Activated naive CD4-positive, alpha-beta T cell treated with anti-CD3 and anti-CD28 coated beads for 36 hours (primary cell): ENCODE results near the gene C1QTNF12. TPM values are rescaled to one million over a fixed set of nuclear protein-coding genes. Genes with fewer than 3 reads are reported as not detected.

Experiments
- CTCF ChIA-PET: fragments of 350-600 bp; sonication (Branson Sonifier 250); formaldehyde crosslinking; loops from one replicate; lab custom pipeline; 2021; ENCODE audit warnings: antibody characterized with exemption; lab: Charles Lee
- DNase-seq: peaks from one replicate; pipeline ENCODE4 v3.0.0-alpha.2; 2020
- H3K27ac Mint-ChIP-seq: one replicate; pipeline ENCODE4 v1.8.0; 2021; ENCODE audit warnings: mild to moderate bottlenecking, mixed read lengths
- H3K27me3 Mint-ChIP-seq: one replicate; pipeline ENCODE4 v1.8.0; 2021; ENCODE audit warnings: low read depth, mixed read lengths
- H3K36me3 Mint-ChIP-seq: one replicate; pipeline ENCODE4 v1.8.0; 2021; ENCODE audit warnings: low read depth, mixed read lengths
- H3K4me1 Mint-ChIP-seq: one replicate; pipeline ENCODE4 v1.8.0; 2021; ENCODE audit warnings: low read depth, mixed read lengths
- H3K4me3 Mint-ChIP-seq: one replicate; pipeline ENCODE4 v1.8.0; 2021; ENCODE audit warnings: mild to moderate bottlenecking, moderate library complexity, mixed read lengths
- H3K9me3 Mint-ChIP-seq: one replicate; pipeline ENCODE4 v1.8.0; 2021; ENCODE audit warnings: mixed read lengths
- intact Hi-C: fragments of 100-400 bp; cut with micrococcal nuclease; formaldehyde crosslinking; loops from one replicate; pipeline ENCODE4 v1.15.1; 2023
- total RNA-seq, 2 experiments: library from RNA; stranded (reverse); gene quantifications; one replicate each; pipeline ENCODE4 v1.2.3, GENCODE V29; 2021

The C1QTNF12 gene
- total RNA-seq, 2 experiments from 2014 or later, result 6.0 to 7.8 TPM

GRCh38 chr1:1241588-1242219, 4.8 kb downstream of the C1QTNF12 start:
- intact Hi-C loops, result no loop called here
- Mint-ChIP-seq H3K4me3 (no peak overlapping the region), H3K9me3 (no peaks in the 10 kb centered on the region), H3K27me3 (peaks cover 5% of the 10 kb centered on the region), H3K36me3 (no peaks in the 10 kb centered on the region), H3K4me1 (no peaks in the 10 kb centered on the region), H3K27ac (no peak overlapping the region)
- CTCF ChIA-PET, result interaction anchor here (0.8 to 1.2 kb wide), 2 partner anchors 9 to 119 kb away, joined by 3 to 4 read pairs; no protein-coding TSS in a partner anchor
- DNase-seq, result no peak

DNA sequence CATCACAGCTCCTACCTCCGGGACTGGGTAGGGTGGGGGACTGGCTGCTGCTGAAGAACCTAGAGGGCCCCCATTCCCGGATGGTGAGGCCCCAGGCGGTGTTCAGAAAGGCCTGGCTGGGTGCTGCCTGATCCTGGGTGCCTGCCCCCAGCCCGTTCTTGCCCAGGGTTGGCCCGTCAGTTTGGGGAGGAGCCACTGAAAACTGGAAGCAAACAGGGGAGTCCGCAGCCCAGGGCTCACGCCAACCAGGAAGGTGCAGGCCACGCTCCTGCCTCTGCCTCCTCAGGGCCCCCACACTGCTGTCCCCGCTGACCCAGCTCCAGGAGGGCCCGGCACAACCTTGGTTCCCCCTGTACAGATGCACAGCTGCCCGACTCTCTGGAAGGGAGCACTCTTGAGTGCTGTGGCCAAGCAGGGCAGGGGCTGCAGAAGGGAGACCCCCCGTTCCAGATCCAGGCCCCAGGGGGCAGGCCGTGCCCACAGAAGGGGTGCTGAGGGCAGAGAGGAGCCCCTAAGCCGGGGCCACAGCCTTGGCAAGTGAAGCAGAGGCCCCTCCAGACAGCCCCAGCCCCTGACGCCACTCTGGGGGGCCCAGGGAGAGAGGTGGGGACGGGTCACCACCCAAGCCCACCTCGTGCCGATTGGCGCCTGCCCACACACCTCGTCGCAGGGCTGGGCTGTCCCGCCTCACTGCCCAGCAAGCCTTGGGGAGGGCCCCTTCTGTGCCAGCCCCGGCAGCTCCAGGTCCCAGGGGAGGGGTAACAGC, 5.5 kb downstream of the C1QTNF12 start:
- H3K9me3 Mint-ChIP-seq, result no peaks in the 10 kb centered on the region
- CTCF ChIA-PET, result no interaction called here
- H3K27me3 Mint-ChIP-seq, result peaks cover 4% of the 10 kb centered on the region
- no peak overlapping the region for H3K4me3 Mint-ChIP-seq
- intact Hi-C loops, result no loop called here
- H3K36me3 Mint-ChIP-seq, result no peaks in the 10 kb centered on the region
- no peak for DNase-seq
- no peaks in the 10 kb centered on the region for H3K4me1 Mint-ChIP-seq
- no peak overlapping the region for H3K27ac Mint-ChIP-seq

- no peaks in the 10 kb centered on the region for H3K9me3 Mint-ChIP-seq
- DNase-seq, result no peak
- peaks cover 3% of the 10 kb centered on the region for H3K27me3 Mint-ChIP-seq
- H3K36me3 Mint-ChIP-seq, result no peaks in the 10 kb centered on the region
- CTCF ChIA-PET, result no interaction called here
- H3K4me1 Mint-ChIP-seq, result no peaks in the 10 kb centered on the region
- no peak overlapping the region for H3K27ac Mint-ChIP-seq
- intact Hi-C loops, result no loop called here
- H3K4me3 Mint-ChIP-seq, result no peak overlapping the region
Observed at GRCh38 chr1:1240348-1240732, 6.2 kb downstream of the C1QTNF12 start.

- intact Hi-C loops, result loop anchor here (10.0 kb wide), 1 partner anchor 205 kb away; no protein-coding TSS in a partner anchor
- no peaks in the 10 kb centered on the region for H3K4me1 Mint-ChIP-seq
- H3K27me3 Mint-ChIP-seq, result peaks cover 3% of the 10 kb centered on the region
- no peaks in the 10 kb centered on the region for H3K9me3 Mint-ChIP-seq
- no peak overlapping the region for H3K4me3 Mint-ChIP-seq
- no peak for DNase-seq
- no peak overlapping the region for H3K27ac Mint-ChIP-seq
- CTCF ChIA-PET, result interaction anchor here (0.6 to 0.8 kb wide), 2 partner anchors 117 to 130 kb away, joined by 3 to 4 read pairs; no protein-coding TSS in a partner anchor
- no peaks in the 10 kb centered on the region for H3K36me3 Mint-ChIP-seq
Observed at GRCh38 chr1:1239614-1240347, 6.7 kb downstream of the C1QTNF12 start.

DNA sequence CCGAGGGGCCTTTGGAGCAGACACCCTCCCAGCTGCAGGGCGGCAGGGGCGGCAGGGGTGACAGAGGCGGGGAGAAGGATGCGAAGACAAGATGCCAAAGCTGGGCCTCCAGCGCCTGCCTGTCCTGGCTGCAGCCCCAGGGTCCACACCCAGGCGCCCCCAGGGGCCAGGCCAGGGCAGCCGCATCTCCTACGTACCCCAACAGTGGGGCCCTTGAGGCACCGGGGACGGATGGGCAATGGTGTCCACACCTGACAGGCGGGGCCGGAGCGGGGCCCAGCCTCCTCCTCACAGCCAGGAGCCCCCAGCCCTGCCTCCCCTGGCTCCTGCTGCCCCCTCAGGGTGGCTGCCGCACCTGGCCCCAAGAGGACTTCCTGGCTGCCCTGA, 7.3 kb downstream of the C1QTNF12 start:
- CTCF ChIA-PET, result interaction anchor here (0.6 to 0.8 kb wide), 2 partner anchors 117 to 130 kb away, joined by 3 to 4 read pairs; no protein-coding TSS in a partner anchor
- Mint-ChIP-seq H3K4me1 (peaks cover 5% of the 10 kb centered on the region), H3K36me3 (peaks cover 2% of the 10 kb centered on the region), H3K27me3 (peaks cover 3% of the 10 kb centered on the region), H3K4me3 (no peak overlapping the region), H3K27ac (no peak overlapping the region), H3K9me3 (no peaks in the 10 kb centered on the region)
- intact Hi-C loops, result loop anchor here (10.0 kb wide), 1 partner anchor 204 kb away; no protein-coding TSS in a partner anchor
- no peak for DNase-seq

DNA sequence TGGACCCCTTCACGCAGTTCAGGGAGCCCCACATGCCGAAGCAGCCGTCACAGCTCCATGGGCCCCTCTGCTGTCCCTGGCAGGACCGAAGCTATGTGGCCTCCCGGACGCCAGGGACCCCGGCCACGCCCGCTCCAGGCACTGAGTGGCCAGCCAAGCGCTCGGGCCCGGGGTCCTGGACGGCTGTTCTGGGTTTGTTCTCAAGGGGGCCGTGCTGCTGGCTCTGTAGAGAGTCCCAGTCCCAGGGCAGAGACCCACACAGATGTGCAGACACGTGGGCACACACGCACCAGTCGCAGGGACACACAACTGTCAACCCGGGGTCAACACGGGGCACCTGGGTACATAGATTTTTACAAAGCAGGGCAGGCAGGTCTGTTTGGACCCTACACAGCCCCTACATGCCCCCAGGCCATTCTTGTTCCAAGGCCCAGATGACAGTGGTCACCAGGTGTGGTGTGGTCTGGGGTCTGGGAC, 7.8 kb downstream of the C1QTNF12 start:
- Mint-ChIP-seq H3K9me3 (no peaks in the 10 kb centered on the region), H3K27ac (no peak overlapping the region), H3K4me3 (no peak overlapping the region), H3K36me3 (peaks cover 6% of the 10 kb centered on the region), H3K4me1 (peaks cover 10% of the 10 kb centered on the region), H3K27me3 (peaks cover 3% of the 10 kb centered on the region)
- DNase-seq, result no peak
- CTCF ChIA-PET, result interaction anchor here (0.7 to 0.8 kb wide), 2 partner anchors 116 to 117 kb away, joined by 3 to 4 read pairs; no protein-coding TSS in a partner anchor
- intact Hi-C loops, result loop anchor here (10.0 kb wide), 1 partner anchor 204 kb away; no protein-coding TSS in a partner anchor

- no peak for DNase-seq
- no peak overlapping the region for H3K27ac Mint-ChIP-seq
- CTCF ChIA-PET, result interaction anchor here (0.7 to 0.9 kb wide), 2 partner anchors 116 to 117 kb away, joined by 3 read pairs; no protein-coding TSS in a partner anchor
Observed at GRCh38 chr1:1237874-1238701, 8.4 kb downstream of the C1QTNF12 start.

DNA sequence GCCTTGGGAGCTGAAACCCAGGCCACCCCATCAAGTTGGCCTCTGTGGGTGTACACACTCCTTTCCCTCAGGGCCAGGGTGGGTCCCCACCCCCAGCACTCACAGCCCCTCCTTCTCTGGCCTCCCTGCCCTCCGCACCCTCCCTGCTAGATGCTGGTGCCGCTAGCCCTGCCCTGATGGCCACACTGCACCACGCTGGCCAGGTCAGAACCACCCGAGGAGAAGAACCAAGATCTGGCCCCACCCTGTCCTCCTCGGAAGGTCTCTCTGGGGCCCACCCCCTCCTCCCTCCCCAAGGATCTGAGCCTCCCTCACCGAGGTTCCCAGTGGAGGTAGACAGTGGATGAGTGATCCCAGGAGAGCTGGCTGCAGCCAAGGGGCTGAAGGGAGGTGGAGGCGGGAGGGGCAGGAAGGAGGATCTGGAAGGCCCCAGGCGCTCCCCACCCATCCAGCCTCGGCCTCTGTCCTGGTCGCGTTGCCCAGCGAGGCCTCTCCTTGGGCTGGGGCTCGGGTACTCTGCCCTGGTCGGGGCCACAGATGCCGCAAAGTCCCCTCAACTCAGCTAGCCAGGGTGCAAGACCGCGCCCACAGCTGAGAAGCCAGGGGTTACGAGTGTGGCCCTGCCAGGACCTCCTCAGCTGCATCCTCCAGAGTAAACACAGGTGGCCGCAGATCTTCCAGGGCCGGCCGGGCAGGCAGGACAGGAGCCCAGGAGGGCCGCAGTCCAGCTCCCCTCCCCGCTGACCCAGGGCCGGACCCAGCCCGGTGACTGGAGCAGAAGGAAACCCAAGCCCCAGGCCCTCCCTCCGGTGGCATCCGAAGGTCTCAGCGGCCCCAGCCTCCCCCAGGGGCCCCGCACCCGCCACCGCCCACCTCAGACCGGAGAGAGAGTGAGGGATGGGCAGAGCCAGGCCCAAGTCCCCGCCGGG, 9.3 kb downstream of the C1QTNF12 start:
- Mint-ChIP-seq H3K4me1 (peaks cover 14% of the 10 kb centered on the region), H3K27ac (no peak overlapping the region), H3K9me3 (no peaks in the 10 kb centered on the region), H3K27me3 (peaks cover 3% of the 10 kb centered on the region), H3K36me3 (peaks cover 10% of the 10 kb centered on the region), H3K4me3 (no peak overlapping the region)
- no peak for DNase-seq
- intact Hi-C loops, result loop anchor here (10.0 kb wide), 1 partner anchor 202 kb away; no protein-coding TSS in a partner anchor
- CTCF ChIA-PET, result interaction anchor here (0.6 to 0.9 kb wide), 2 partner anchors 84 to 116 kb away, joined by 3 read pairs; no protein-coding TSS in a partner anchor

More at GRCh38 chr1:1237874-1238701, 8.4 kb downstream of the C1QTNF12 start:
- intact Hi-C loops, result loop anchor here (10.0 kb wide), 1 partner anchor 203 kb away; no protein-coding TSS in a partner anchor
- Mint-ChIP-seq H3K9me3 (no peaks in the 10 kb centered on the region), H3K27me3 (peaks cover 3% of the 10 kb centered on the region), H3K36me3 (peaks cover 10% of the 10 kb centered on the region), H3K4me3 (no peak overlapping the region), H3K4me1 (peaks cover 14% of the 10 kb centered on the region)

GRCh38 chr1:1236176-1236763, 10.3 kb downstream of the C1QTNF12 start:
- Mint-ChIP-seq H3K4me1 (peaks cover 14% of the 10 kb centered on the region), H3K27ac (no peak overlapping the region), H3K4me3 (no peak overlapping the region), H3K36me3 (peaks cover 10% of the 10 kb centered on the region), H3K9me3 (no peaks in the 10 kb centered on the region), H3K27me3 (peaks cover 3% of the 10 kb centered on the region)
- CTCF ChIA-PET, result no interaction called here
- intact Hi-C loops, result loop anchor here (10.0 kb wide), 1 partner anchor 201 kb away; no protein-coding TSS in a partner anchor
- DNase-seq, result no peak

DNA sequence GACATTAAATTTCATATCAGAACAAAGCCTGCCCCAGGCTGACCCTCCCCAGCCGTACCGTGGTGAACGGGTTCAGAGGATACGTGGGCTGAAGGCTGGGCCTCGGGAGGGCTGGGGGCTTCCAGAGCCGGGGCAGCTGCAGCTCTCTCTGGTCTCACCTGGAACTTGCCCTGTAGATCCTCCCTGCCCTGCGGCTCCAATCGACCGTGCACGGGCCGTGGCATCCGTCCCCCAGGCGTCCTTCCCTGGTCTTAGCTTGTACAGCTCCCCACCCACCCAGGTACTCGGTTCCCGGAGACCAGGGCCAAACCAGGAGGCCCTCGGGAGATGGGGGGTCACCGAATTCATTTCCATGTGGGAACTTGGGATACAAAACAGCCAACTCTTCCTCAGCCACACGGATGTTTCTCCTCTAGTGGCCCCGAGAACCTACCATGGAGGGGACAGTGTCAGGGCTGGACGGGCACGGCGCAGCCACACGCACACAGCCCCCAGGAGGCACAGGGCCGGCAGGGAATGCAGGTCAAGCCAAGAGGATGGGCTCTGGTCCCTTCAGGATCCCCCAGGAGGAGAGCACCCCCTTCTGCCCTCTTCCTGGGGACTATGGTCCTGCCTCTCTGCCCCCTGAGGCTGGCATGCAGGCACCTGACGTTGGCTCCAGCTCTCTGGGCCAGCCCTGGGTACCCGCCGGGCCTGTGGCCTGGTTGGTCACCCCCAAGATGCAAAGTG, 11.3 kb downstream of the C1QTNF12 start:
- DNase-seq, result no peak
- Mint-ChIP-seq H3K27ac (no peak overlapping the region), H3K9me3 (no peaks in the 10 kb centered on the region), H3K27me3 (no peaks in the 10 kb centered on the region), H3K4me3 (no peak overlapping the region), H3K4me1 (peaks cover 20% of the 10 kb centered on the region), H3K36me3 (peaks cover 14% of the 10 kb centered on the region)
- CTCF ChIA-PET, result no interaction called here
- intact Hi-C loops, result loop anchor here (10.0 kb wide), 1 partner anchor 200 kb away; no protein-coding TSS in a partner anchor
